ENCODE results near the gene PTPN11.

PTPN11 gene

GRCh38 chr12:112535017-112535416 is 116.3 kb downstream of the PTPN11 start:
- no peak for DNase-seq (ENCODE audit: low read depth, low spot score)
- H3K4me3 ChIP-seq (ENCODE audit: insufficient read length, low read depth), result no peak overlapping the region
- H3K4me1 ChIP-seq (ENCODE audit: insufficient read depth, insufficient read length), result peaks cover 4% of the 10 kb centered on the region
- no peaks in the 10 kb centered on the region for H3K9me3 ChIP-seq (ENCODE audit: insufficient read depth, low read length)
- H3K27me3 ChIP-seq (ENCODE audit: insufficient read depth, insufficient read length), result no peaks in the 10 kb centered on the region
- no peak overlapping the region for H3K9ac ChIP-seq (ENCODE audit: insufficient read length, low read depth)
- no peaks in the 10 kb centered on the region for H3K36me3 ChIP-seq (ENCODE audit: insufficient read depth, insufficient read length, low read length)
- TF ChIP-seq YY1 (IDR thresholded peaks at IDR 0.05; ENCODE audit: insufficient read depth, insufficient read length) (no peak), SUZ12 (IDR thresholded peaks at IDR 0.05; ENCODE audit: extremely low read depth, insufficient read depth, insufficient read length) (no peak), ZNF274 (IDR thresholded peaks at IDR 0.05; ENCODE audit: low read depth, low read length) (no peak)

GRCh38 chr12:112535637-112536366 is 117.1 kb downstream of the PTPN11 start:
- no peak overlapping the region for H3K9ac ChIP-seq (ENCODE audit: insufficient read length, low read depth)
- H3K9me3 ChIP-seq (ENCODE audit: insufficient read depth, low read length), result no peaks in the 10 kb centered on the region
- no peak overlapping the region for H3K4me3 ChIP-seq (ENCODE audit: insufficient read length, low read depth)
- no peak for DNase-seq (ENCODE audit: low read depth, low spot score)
- TF ChIP-seq SUZ12 (IDR thresholded peaks at IDR 0.05; ENCODE audit: extremely low read depth, insufficient read depth, insufficient read length), result no peak
- TF ChIP-seq YY1 (IDR thresholded peaks at IDR 0.05; ENCODE audit: insufficient read depth, insufficient read length), result no peak
- no peak for TF ChIP-seq ZNF274 (IDR thresholded peaks at IDR 0.05; ENCODE audit: low read depth, low read length)
- no peaks in the 10 kb centered on the region for H3K27me3 ChIP-seq (ENCODE audit: insufficient read depth, insufficient read length)
- no peaks in the 10 kb centered on the region for H3K36me3 ChIP-seq (ENCODE audit: insufficient read depth, insufficient read length, low read length)
- peaks cover 4% of the 10 kb centered on the region for H3K4me1 ChIP-seq (ENCODE audit: insufficient read depth, insufficient read length)

DNA sequence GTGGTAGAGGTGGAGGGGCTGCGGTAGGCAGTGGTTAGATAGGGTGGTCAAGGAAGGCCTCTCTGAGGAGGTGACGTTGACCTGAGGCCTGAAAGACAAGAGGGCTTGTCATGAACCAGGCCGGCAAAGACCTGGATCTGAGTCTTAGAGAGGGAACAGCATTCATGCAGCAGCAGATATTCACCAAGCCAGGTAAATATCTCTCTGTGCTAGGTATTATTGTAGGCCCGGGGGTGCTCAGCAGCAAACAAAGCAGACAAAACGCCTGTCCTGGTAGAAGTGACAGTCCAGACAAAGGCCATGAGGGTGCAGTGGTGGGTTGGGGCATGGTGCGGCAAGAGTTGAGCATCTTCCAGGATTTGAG is 117.6 kb downstream of the PTPN11 start:
- Histone ChIP-seq H3K9me3 (ENCODE audit: insufficient read depth, low read length) (no peaks in the 10 kb centered on the region), H3K4me3 (ENCODE audit: insufficient read length, low read depth) (no peak overlapping the region), H3K36me3 (ENCODE audit: insufficient read depth, insufficient read length, low read length) (no peaks in the 10 kb centered on the region), H3K9ac (ENCODE audit: insufficient read length, low read depth) (peak overlapping the region; percentile 17), H3K4me1 (ENCODE audit: insufficient read depth, insufficient read length) (peaks cover 4% of the 10 kb centered on the region), H3K27me3 (ENCODE audit: insufficient read depth, insufficient read length) (no peaks in the 10 kb centered on the region)
- no peak for DNase-seq (ENCODE audit: low read depth, low spot score)
- TF ChIP-seq YY1 (IDR thresholded peaks at IDR 0.05; ENCODE audit: insufficient read depth, insufficient read length), result no peak
- TF ChIP-seq ZNF274 (IDR thresholded peaks at IDR 0.05; ENCODE audit: low read depth, low read length), result no peak
- no peak for TF ChIP-seq SUZ12 (IDR thresholded peaks at IDR 0.05; ENCODE audit: extremely low read depth, insufficient read depth, insufficient read length)

DNA sequence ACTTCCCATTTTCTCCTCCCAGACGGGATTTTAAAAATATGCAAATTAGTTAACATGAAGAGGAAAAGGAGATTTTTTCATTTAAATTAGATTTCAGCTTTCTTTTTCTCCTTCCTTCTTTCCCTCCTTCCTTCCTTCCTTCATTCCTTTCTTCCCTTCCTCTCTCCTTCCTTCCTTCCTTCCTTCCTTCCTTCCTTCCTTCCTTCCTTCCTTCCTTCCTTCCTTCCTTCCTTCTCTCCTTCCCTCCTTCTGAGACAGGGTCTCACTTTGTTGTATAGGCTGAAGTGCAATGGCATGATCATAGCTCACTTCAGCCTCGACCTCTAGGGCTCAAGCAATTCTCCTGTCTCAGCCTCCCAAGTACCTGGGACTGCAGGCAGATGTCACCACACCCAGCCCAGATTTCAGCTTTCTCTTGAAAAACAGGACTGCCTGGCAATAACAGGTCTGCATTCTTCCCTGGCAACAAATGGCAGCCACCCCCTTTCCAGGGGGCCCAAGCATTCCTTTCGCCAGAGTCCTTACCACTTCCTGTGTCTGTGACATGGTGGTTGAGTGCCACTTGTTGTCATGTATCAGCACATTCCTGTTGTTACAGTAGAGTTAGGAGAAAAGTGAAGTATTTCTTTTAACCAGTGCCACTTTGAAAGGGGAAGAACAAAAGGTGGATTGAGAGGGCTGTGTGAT is 119.1 kb downstream of the PTPN11 start:
- H3K4me1 ChIP-seq (ENCODE audit: insufficient read depth, insufficient read length), result peaks cover 4% of the 10 kb centered on the region
- no peaks in the 10 kb centered on the region for H3K27me3 ChIP-seq (ENCODE audit: insufficient read depth, insufficient read length)
- H3K9ac ChIP-seq (ENCODE audit: insufficient read length, low read depth), result no peak overlapping the region
- no peak overlapping the region for H3K4me3 ChIP-seq (ENCODE audit: insufficient read length, low read depth)
- TF ChIP-seq YY1 (IDR thresholded peaks at IDR 0.05; ENCODE audit: insufficient read depth, insufficient read length), result no peak
- TF ChIP-seq SUZ12 (IDR thresholded peaks at IDR 0.05; ENCODE audit: extremely low read depth, insufficient read depth, insufficient read length), result no peak
- TF ChIP-seq ZNF274 (IDR thresholded peaks at IDR 0.05; ENCODE audit: low read depth, low read length), result no peak
- no peaks in the 10 kb centered on the region for H3K9me3 ChIP-seq (ENCODE audit: insufficient read depth, low read length)
- no peaks in the 10 kb centered on the region for H3K36me3 ChIP-seq (ENCODE audit: insufficient read depth, insufficient read length, low read length)
- peak; percentile 76 for DNase-seq (ENCODE audit: low read depth, low spot score)

GRCh38 chr12:112538740-112539139 is 120.0 kb downstream of the PTPN11 start:
- Histone ChIP-seq H3K36me3 (ENCODE audit: insufficient read depth, insufficient read length, low read length) (no peaks in the 10 kb centered on the region), H3K9ac (ENCODE audit: insufficient read length, low read depth) (no peak overlapping the region), H3K27me3 (ENCODE audit: insufficient read depth, insufficient read length) (no peaks in the 10 kb centered on the region), H3K4me1 (ENCODE audit: insufficient read depth, insufficient read length) (peaks cover 4% of the 10 kb centered on the region), H3K9me3 (ENCODE audit: insufficient read depth, low read length) (no peaks in the 10 kb centered on the region), H3K4me3 (ENCODE audit: insufficient read length, low read depth) (no peak overlapping the region)
- TF ChIP-seq ZNF274 (IDR thresholded peaks at IDR 0.05; ENCODE audit: low read depth, low read length), result no peak
- no peak for TF ChIP-seq YY1 (IDR thresholded peaks at IDR 0.05; ENCODE audit: insufficient read depth, insufficient read length)
- TF ChIP-seq SUZ12 (IDR thresholded peaks at IDR 0.05; ENCODE audit: extremely low read depth, insufficient read depth, insufficient read length), result no peak
- DNase-seq (ENCODE audit: low read depth, low spot score), result no peak

GRCh38 chr12:112539221-112539620 is 120.5 kb downstream of the PTPN11 start:
- H3K4me1 ChIP-seq (ENCODE audit: insufficient read depth, insufficient read length), result peaks cover 4% of the 10 kb centered on the region
- TF ChIP-seq ZNF274 (IDR thresholded peaks at IDR 0.05; ENCODE audit: low read depth, low read length) (no peak), YY1 (IDR thresholded peaks at IDR 0.05; ENCODE audit: insufficient read depth, insufficient read length) (no peak), SUZ12 (IDR thresholded peaks at IDR 0.05; ENCODE audit: extremely low read depth, insufficient read depth, insufficient read length) (no peak)
- DNase-seq (ENCODE audit: low read depth, low spot score), result no peak
- H3K27me3 ChIP-seq (ENCODE audit: insufficient read depth, insufficient read length), result no peaks in the 10 kb centered on the region
- no peak overlapping the region for H3K9ac ChIP-seq (ENCODE audit: insufficient read length, low read depth)
- no peak overlapping the region for H3K4me3 ChIP-seq (ENCODE audit: insufficient read length, low read depth)
- H3K36me3 ChIP-seq (ENCODE audit: insufficient read depth, insufficient read length, low read length), result no peaks in the 10 kb centered on the region
- no peaks in the 10 kb centered on the region for H3K9me3 ChIP-seq (ENCODE audit: insufficient read depth, low read length)

GRCh38 chr12:112540021-112540420 is 121.3 kb downstream of the PTPN11 start:
- DNase-seq (ENCODE audit: low read depth, low spot score), result no peak
- TF ChIP-seq ZNF274 (IDR thresholded peaks at IDR 0.05; ENCODE audit: low read depth, low read length) (no peak), YY1 (IDR thresholded peaks at IDR 0.05; ENCODE audit: insufficient read depth, insufficient read length) (no peak), SUZ12 (IDR thresholded peaks at IDR 0.05; ENCODE audit: extremely low read depth, insufficient read depth, insufficient read length) (no peak)

More at GRCh38 chr12:112540021-112540420, 121.3 kb downstream of the PTPN11 start:
- Histone ChIP-seq H3K27me3 (ENCODE audit: insufficient read depth, insufficient read length) (no peaks in the 10 kb centered on the region), H3K4me1 (ENCODE audit: insufficient read depth, insufficient read length) (peaks cover 4% of the 10 kb centered on the region), H3K36me3 (ENCODE audit: insufficient read depth, insufficient read length, low read length) (no peaks in the 10 kb centered on the region), H3K4me3 (ENCODE audit: insufficient read length, low read depth) (no peak overlapping the region), H3K9me3 (ENCODE audit: insufficient read depth, low read length) (no peaks in the 10 kb centered on the region), H3K9ac (ENCODE audit: insufficient read length, low read depth) (no peak overlapping the region)

Measured in NT2/D1 (cell line).